Stimulated activated CD8-positive, alpha-beta memory T cell treated with anti-CD3 and anti-CD28 coated beads, Interleukin-12 subunit alpha, Interleukin-12 subunit beta, amount 100 ng/mL, for 4 hours (primary cell): ENCODE data around the gene TAS2R41.

Experiments used
- DNase-seq: peaks from one replicate; pipeline ENCODE4 v3.0.0-alpha.2; 2020; ENCODE audit warnings: low read depth

The TAS2R41 gene

DNA sequence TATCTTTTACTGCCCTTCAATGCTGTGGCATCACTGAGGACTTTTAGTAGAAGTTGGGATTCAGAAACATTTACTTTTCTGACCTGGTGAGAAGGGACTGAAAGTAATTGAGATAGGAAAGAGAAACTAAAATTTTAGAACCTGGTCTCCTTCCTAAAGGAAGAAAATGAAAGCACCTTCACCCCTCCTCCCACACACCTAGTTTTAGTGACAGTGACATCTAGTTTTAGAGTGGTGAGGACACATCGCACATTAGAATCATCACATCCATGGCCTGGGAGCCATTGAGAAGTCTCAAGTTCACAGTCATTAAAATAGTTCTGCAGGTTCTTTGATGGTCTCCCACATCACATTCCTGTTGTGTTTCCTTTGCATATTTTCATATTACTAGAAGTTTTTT, 16.1 kb downstream of the TAS2R41 start:
- DNase-seq: no peak

DNA sequence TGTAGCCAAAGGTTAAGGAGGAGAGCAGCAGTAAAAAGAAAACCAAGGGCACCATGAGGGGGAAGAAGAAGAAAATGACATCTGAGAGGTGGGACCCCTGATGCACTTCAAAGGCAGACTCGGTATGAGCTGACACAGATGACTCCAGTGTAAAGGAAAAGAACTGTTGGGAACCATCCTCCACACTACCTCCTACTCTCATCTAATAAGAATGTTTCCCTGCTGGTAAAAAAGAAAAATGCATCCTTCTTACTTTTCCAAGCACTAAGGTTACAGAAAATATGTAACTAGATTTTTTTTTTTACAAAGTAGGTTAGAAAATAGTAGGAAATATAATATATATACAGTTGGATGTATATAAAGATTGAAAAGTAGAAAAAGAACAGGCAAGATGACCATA, 16.9 kb downstream of the TAS2R41 start:
- no peak for DNase-seq

DNA sequence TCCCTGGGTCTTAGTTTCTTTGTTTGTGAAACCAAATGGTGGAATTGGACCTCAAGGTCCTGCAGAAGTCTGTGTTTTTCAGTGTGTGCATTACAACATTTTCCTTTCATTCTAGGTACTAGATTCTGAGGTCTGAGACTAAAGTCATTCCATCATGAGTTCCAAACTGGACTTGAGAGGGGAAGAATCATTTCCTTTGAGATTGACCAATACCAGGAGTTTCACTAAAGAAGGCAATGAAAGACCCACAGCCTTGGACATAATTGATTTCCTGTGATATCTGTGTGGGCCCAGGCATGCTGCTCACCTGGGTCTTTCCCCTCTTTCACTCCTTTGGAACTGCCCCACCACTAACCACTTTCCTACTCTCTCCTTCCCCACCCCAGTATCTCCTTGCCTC, 18.2 kb downstream of the TAS2R41 start:
- DNase-seq: no peak

DNA sequence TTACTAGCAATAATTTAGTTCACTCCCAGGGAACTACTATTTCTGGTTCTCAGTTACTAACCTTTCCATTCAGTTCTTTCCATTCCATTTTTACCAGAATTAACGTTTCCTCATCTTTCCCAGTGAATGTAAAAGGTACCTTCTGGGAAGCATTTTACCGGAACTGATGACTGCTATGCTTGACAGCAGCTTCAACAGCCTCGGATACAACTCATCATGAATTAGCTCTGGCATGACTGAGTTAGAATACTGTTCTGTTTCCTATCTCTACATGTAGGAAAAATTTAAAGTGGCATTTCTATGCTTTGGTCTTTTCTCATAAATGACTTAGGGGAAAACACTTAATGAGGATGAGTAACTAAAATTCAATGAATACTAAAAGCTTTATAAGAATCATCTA, 18.6 kb downstream of the TAS2R41 start:
- DNase-seq: no peak

DNA sequence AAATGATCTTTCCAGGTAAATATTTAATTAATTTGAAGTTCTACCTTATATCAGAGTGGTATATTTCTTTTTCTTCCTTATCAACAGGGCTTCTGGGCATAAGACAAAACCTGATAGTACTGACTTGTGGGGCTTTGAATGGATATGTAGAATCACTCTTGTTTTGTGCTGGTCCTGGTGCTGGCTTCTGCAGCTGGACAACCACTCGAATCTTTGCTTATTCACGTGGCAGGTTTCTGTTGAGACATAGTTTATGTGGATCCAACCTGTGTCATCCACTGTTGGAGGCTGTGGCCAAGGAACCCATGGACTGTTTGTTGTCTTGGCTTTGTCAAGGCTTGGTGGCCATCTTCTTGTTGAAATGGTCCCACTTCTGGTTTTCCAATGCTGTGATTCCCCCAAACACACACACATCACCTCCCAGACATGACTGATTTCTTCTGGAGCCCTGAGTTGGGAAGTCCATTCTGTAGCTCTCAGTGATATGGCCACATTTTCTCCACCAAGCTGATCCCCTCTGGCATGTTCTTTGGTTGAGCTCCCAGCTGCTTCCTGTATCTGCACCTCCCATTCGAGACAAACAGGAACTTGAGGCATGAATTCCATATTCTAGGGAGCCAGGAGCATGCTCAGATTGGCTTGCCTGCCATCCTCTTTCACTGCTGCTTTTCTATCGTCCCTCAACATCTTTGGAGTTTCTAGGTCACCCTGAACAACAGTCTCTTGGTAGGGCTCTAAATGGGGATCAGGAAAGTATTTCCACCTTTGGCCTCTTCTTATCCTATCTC, 19.5 kb downstream of the TAS2R41 start:
- DNase-seq: no peak

DNA sequence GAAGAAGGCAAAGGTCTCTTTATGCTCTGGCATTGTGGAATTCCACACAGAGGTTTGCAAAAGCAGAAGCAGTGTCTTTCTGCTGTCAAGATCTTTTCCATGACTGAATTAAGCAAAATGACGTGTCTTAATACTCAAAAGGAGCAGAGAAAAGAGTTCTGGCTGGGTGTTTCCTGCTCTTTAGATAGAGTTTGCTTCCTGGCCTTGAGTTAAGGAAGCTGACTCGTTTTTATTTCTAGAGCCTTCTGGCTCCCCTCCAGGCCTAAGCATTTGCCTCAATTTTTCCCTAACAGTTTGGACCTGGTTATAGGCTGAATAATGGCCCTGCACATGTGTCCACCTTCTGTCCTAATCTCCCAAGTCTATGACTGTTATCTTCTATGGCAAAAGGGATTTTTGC, 21.6 kb downstream of the TAS2R41 start:
- no peak for DNase-seq

DNA sequence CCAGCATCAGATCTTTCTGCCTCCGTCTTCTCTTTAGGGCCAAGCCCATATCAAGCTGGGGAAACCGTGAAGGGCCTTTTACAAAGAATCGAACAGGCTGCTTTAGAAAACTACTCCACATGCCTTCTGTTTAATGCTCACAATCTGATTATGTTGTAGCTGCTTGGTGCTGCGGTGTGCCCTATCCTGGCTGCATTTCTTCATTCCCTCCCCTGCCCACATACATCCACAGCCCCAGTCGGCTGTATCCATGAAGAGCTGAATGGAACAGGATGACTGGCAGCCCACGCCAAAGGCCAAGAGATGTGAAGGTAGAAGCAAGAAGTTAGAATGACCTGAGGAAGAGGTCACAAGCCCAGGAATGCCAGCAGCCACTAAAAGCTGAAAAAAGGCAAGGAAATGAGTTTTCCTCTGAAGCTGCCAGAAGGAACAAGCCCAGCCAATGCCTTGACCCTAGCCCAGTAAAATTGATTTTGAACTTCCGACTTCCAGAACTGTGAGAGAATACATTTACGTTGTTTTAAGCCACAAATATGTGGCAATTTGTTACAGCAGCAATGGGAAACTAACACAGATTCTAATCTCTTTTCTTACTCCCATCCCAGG, 22.2 kb downstream of the TAS2R41 start:
- no peak for DNase-seq

DNA sequence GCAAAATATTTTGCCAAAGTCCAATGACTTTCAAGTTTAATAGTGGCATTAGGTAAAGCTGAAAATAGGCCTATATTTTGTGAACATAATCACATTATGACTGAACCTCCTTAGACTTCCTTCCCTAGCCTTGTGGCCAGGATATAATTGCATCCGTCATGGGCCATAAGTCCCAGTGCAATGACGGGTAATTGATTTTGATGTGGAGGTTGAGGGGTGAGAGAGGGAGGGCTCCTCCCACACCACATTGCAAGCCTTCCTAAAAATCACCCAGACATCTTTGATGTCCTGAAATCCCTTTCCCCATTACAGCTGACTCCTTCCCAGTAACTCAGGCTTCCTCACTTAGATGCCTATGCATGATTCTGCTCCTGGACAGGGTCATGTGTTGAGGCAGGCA, 25.6 kb downstream of the TAS2R41 start:
- DNase-seq: no peak

DNA sequence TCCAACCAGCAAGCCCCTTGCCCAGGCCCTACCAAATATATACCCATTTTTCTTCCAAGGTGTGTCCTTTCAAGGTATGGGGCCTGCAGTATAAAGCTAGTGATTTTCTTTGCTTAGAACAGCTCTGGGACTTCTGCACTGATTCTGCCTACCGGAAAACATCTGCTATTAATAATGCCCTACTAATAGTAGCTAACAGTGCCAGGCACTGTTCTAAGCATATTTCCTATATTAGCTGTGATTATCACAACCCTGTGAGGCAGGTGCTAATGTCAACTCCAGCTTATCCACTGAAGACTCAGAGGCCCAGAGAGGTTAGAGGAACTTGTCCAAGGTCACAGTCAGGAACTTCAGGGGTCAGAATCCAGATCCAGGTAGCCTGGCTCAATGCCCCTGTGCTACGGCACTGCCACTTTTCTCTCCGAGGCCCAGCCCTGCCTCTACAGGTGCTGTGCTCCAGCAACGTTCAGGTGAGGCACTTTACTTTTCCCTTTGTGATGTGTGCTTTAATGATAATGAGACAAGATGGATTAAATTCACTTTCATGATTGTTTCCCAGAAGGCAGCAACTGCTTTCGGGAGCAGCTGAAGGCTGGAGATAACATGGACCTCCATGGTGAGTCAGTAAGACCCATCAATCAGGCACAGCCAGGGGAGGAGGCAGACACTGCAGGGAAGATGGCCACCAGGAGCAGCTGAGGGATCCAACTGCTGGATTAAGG, 26.7 kb downstream of the TAS2R41 start:
- DNase-seq: no peak

DNA sequence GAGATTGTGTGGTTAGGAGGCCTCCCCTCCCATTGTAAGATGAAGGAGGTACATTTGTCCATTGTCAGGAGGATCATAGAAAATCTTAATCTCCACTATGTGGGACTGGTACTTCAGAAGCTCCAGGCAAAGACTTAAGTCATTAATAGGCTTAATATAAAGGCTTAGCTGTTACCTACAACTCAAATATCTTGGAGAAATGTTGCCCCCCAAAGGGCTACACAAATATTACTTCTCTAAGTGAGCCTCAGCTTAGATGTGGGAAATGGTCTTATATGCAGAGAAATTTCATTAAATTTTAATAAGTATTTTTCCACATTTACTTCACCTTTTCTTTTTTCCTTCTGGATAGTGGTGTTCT, 27.2 kb downstream of the TAS2R41 start:
- no peak for DNase-seq

DNA sequence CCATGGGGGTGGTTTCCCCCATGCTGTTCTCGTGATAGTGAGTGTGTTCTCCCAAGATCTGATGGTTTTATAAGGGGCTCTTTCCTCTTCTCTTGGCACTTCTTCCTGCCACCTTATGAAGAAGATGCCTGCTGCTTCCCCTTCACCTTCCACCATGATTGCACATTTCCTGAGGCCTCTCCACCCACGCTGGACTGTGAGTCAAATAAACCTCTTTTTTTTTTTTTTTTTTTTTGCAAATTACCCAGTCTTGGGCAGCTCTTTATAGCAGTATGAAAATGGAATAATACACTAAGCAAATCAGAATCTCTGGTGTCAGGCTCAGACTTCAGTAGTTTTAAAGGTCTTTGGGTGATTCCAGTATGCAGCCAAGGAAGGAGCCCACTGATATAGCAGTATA, 28.2 kb downstream of the TAS2R41 start:
- no peak for DNase-seq

DNA sequence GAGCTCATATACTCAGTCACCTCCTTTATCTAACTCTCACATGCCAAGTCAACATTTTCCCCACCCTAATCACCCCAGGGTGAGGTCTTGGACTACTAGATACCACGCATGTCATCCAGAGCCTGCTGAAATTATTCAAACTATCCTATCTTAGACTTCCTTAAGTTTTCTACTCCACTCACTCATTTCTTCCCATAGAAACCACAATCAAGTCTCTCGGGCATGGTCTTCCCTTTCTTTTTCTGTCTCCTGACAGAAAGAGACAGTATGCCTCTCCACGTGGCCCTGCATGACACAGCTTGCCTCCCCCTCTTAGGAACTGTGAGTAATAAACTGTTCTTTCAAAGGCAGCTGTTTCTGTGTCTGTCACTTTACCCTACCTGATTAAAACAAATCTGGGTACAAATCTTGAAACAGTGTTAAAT, 29.4 kb downstream of the TAS2R41 start:
- DNase-seq: no peak

DNA sequence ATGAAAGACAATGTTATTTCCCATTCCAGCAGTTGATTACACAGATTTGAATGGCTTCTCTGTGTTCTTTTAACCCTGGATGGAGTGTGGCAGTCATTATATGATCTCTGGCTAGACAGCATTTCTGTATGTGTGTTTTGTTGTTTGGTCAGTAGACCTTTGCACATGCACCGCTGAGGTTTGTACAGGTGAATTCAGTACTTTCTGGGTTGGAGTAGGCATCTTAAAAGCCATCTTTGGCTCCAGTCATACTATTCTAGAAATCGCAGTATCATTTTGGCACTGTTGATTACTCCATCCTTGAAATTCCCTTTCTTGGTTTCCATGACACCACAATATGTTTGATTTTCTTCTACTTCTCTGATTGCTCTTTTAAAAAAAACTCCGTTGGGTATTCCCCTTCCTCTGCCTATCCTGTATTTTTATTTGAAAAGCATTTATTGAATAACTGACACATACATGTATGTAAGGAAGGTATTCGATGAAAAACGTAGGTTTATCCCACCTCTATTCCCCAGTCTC, 29.9 kb downstream of the TAS2R41 start:
- DNase-seq: no peak

DNA sequence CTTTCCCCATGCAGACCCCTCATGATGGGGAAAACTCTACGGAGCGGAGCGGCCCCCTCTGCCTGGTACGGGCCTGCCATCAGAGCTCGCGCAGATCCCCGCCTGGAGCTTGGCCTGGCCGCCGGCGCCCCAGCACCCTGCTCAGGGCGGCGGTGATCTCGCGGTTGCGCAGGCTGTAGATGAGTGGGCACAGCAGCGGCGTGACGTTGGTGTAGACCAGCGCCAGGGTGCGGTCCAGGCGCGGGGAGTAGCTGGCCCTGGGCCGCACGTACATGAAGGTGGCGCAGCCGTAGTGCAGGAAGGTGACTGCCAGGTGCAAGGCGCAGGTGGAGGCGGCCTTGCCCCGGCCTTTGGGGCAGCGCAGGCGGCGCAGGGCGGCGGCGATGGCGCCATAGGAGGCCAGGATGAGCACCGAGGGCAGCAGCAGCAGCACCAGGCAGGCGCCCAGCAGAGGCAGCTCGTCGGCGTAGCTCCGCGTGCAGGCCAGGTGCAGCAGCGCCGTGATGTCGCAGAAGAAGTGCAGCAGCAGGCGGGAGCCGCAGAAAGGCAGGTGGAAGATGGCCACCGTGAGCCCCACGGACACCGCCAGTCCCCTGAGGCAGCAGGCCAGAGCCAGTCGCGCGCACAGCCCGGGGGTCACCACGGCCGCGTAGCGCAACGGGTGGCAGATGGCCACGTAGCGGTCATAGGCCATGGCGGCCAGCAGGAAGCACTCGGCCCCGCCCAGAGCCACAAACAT, 33.4 kb downstream of the TAS2R41 start:
- no peak for DNase-seq

DNA sequence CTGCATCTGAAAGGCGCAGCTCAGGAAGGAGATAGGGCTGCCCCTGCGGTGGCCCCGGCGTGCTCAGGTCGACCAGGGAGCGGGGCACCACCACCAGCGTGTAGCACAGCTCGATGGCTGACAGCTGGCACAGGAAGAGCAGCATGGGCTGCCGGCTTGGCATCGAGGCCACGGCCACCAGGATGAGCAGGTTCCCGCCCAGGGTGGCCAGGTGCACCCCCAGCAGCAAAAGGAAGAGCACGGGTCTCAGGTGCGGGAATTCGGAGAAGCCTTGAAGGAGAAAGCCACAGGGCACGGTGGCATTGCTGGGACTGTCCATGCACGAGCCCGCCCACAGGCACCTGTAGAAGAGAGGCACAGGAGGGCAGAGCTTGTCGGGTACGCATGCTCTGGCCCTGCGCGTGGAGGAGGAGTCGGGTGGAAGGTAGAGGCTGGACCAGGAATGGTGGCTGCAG, 33.9 kb downstream of the TAS2R41 start:
- no peak for DNase-seq

DNA sequence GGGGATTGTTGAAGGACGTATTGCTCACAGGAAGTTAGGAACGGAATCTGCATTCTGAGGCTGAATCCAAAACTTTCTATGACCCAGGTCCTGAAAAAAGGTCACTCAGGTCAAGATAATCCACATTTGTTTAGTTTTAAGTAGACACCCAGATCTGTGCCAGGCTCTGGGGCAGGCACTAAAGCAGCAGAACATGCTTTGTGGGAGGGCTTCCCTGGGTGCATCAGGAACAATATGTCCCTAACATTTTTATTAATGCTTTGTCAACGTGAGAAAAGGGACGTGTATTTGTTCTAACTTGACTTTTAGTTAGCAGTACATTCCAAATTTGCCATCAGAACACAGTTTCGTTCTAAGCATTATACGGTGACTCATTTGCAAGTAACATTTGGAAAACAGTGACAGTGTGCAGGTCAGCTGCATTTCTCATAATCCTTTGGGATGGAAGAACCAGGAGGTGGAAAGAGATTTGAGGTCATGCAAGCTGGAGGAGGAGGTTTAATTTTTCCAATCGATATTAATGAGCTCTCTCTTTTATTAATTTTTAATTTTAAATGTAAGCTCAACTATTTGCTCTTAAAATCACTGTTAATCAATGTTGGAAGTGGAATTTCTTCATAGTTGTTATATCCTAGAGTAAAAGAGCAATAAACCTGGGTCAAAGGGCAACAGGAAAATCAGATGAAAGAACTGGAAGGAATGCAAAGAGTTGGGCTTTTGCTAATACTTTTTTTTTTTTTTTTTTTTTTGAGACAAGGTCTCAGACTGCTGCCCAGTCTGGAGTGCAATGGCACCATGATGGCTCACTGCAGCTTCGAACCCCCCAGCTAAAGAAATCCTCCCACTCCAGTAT, 35.0 kb downstream of the TAS2R41 start:
- DNase-seq: no peak

DNA sequence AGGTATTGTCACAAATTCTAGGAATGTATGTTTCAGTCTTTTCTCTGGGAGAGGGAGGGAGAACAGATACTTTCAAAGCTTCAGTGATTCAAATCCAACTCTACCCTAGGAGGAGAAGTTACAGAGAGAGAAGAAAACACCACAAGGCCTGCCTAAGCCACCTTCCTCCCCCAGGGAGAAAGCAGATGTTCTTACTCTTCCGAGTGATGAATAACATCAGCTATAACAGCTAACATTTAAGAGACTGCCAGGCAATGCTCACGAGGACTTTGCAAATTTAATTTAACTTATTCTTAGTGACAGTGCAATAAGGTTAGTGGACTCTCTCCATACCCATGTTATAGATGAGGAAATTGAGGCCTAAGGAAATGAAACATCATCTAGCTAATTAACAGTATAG, 36.8 kb downstream of the TAS2R41 start:
- no peak for DNase-seq

DNA sequence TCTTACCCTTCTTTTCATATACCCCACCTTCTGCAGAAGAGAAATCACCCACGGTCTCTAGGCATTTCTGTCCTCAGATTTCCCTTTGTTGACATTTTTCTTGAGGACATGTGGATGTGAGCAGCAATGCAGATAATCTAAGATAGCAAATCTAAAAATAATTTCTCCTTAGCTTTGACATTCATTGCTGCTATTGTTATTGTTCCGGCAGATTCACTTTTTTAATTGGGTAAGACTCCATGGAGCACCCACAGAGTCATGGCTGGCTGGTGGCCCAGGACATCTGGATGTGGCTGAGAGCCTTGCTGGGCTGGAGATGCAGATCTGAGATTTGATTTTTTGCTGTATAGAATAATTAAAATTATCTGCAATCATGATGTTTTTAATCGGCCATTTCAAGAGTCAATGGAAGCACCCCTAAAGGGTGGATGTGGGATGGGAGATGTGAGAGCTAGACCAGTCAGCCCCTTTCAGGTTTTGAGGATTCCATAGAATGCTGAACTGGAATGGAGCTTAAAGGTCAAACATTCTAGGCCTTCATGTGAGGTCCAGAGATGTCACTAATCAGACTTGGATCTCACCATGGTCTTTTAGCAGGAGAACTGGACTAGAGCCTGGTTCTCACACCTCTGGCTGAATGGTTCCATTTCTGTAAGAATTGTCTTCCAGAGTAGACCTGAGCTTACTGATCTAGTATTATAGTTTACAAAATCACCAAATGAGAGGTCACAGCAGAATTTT, 37.5 kb downstream of the TAS2R41 start:
- no peak for DNase-seq

DNA sequence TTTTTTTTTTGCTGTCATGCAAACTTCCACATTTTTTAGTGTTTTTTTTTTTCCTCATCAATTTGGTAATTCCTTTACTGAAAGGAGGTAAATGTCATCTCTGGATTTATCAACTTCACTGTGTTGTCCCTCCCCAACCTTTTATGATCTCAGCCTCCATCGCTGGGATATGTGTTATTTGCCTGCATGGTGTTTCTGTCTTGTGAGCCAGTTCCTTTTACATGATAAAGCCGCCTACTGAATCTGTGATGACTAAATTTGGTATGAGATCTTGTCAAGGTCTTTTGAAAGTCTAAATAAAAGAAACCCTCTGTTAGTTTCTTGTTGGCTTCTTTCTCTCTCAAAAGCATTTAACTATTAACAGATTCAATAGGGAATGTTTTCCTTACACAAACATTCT, 39.3 kb downstream of the TAS2R41 start:
- DNase-seq: no peak

DNA sequence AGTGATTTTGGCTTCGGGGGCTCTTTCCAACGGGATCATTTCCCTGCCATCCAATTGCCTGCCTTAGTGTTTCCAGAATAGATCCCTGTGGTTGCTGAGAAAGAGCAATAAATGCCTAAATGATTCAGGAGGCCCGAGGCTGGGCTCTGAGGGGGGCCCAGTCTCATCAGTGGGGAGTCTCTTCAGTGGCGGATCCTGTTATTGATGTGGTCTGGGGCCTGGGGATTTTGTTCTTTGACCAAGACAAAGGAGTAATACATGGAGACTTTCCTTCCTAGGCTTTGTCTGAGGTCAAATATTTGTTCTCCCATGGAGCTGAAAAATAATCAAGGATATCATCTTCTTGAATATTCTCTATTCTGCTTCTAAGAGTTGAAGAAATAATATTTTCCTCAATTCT, 40.8 kb downstream of the TAS2R41 start:
- DNase-seq: no peak

DNA sequence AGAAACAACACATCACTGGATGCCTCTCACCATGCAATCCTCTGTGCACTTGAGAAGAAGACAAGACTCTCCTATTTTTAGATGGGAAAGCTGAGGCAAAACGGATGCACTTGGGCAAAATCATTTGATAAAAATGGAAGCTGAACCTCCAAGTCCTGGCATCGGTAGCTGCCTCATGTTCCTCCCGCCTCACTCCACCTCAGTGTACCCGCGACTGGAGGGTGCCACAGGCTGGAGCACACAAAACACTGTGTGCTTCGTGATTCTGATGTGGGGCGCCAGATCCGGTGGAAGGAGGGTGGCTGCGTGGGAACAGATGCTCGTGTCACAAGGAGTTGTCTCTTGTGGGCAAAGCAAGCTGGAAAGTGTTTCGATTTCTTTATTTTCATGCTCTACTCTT, 41.3 kb downstream of the TAS2R41 start:
- no peak for DNase-seq
